ENCODE data around the gene MRPS35.
A peak's percentile ranks its signal among the peaks of the same experiment; 100 is the strongest.
"Not testable (repeated sequence)": the region's sequence is repeated elsewhere in the genome, so short reads cannot be mapped to it uniquely, and the experiment has no call there.

Gene MRPS35

GRCh38 chr12:27709212-27709931 lies 1.3 kb upstream of the MRPS35 start:
- Histone ChIP-seq H3K36me3 (ENCODE audit: control insufficient read depth, insufficient read depth, low read length) (peaks cover 6% of the 10 kb centered on the region; the same call in 1 of the 2 replicates), H3K27ac (ENCODE audit: low read depth, low read length) (no peak overlapping the region), H3K9ac (ENCODE audit: low read depth, low read length) (no peak overlapping the region), H3K4me3 (ENCODE audit: low read depth, low read length) (no peak overlapping the region), H3K9me3 (ENCODE audit: control insufficient read depth, insufficient read depth, low read length) (no peaks in the 10 kb centered on the region), H3K27me3 (ENCODE audit: control insufficient read depth, insufficient read depth, low read length) (no peaks in the 10 kb centered on the region), H3K4me1 (ENCODE audit: control insufficient read depth, insufficient read depth, low read length) (peaks cover 9% of the 10 kb centered on the region)

GRCh38 chr12:27709932-27710591 lies 570 bp upstream of the MRPS35 start:
- Histone ChIP-seq H3K4me3 (ENCODE audit: low read depth, low read length) (peak overlapping the region; percentile 87), H3K9me3 (ENCODE audit: control insufficient read depth, insufficient read depth, low read length) (no peaks in the 10 kb centered on the region), H3K9ac (ENCODE audit: low read depth, low read length) (peak overlapping the region; percentile 85), H3K27me3 (ENCODE audit: control insufficient read depth, insufficient read depth, low read length) (no peaks in the 10 kb centered on the region), H3K27ac (ENCODE audit: low read depth, low read length) (no peak overlapping the region), H3K4me1 (ENCODE audit: control insufficient read depth, insufficient read depth, low read length) (peaks cover 9% of the 10 kb centered on the region), H3K36me3 (ENCODE audit: control insufficient read depth, insufficient read depth, low read length) (peaks cover 12% of the 10 kb centered on the region; the same call in 1 of the 2 replicates)

GRCh38 chr12:27711317-27711682 lies 668 bp downstream of the MRPS35 start:
- H3K4me1 ChIP-seq (ENCODE audit: control insufficient read depth, insufficient read depth, low read length) = peaks cover 9% of the 10 kb centered on the region
- peak overlapping the region; percentile 85 for H3K9ac ChIP-seq (ENCODE audit: low read depth, low read length)
- peak overlapping the region; percentile 87 for H3K4me3 ChIP-seq (ENCODE audit: low read depth, low read length)
- H3K27me3 ChIP-seq (ENCODE audit: control insufficient read depth, insufficient read depth, low read length) = no peaks in the 10 kb centered on the region
- H3K9me3 ChIP-seq (ENCODE audit: control insufficient read depth, insufficient read depth, low read length) = no peaks in the 10 kb centered on the region
- peaks cover 20% of the 10 kb centered on the region for H3K36me3 ChIP-seq (ENCODE audit: control insufficient read depth, insufficient read depth, low read length)
- peak overlapping the region; percentile 67 for H3K27ac ChIP-seq (ENCODE audit: low read depth, low read length)

- no peak overlapping the region for H3K9ac ChIP-seq (ENCODE audit: low read depth, low read length)
- no peaks in the 10 kb centered on the region for H3K27me3 ChIP-seq (ENCODE audit: control insufficient read depth, insufficient read depth, low read length)
- peak overlapping the region; percentile 87 for H3K4me3 ChIP-seq (ENCODE audit: low read depth, low read length)
- H3K27ac ChIP-seq (ENCODE audit: low read depth, low read length) = no peak overlapping the region
- H3K4me1 ChIP-seq (ENCODE audit: control insufficient read depth, insufficient read depth, low read length) = peaks cover 9% of the 10 kb centered on the region
- peaks cover 25% of the 10 kb centered on the region for H3K36me3 ChIP-seq (ENCODE audit: control insufficient read depth, insufficient read depth, low read length)
- H3K9me3 ChIP-seq (ENCODE audit: control insufficient read depth, insufficient read depth, low read length) = no peaks in the 10 kb centered on the region
Measured at GRCh38 chr12:27711967-27712366, 1.3 kb downstream of the MRPS35 start.

GRCh38 chr12:27723212-27723611 lies 12.6 kb downstream of the MRPS35 start:
- no peak overlapping the region for H3K4me3 ChIP-seq (ENCODE audit: low read depth, low read length)

GRCh38 chr12:27730097-27730588 lies 19.5 kb downstream of the MRPS35 start:
- H3K9ac ChIP-seq (ENCODE audit: low read depth, low read length) = no peak overlapping the region
- H3K4me1 ChIP-seq (ENCODE audit: control insufficient read depth, insufficient read depth, low read length) = no peaks in the 10 kb centered on the region
- no peak overlapping the region for H3K27ac ChIP-seq (ENCODE audit: low read depth, low read length)
- H3K4me3 ChIP-seq (ENCODE audit: low read depth, low read length) = no peak overlapping the region
- H3K27me3 ChIP-seq (ENCODE audit: control insufficient read depth, insufficient read depth, low read length) = no peaks in the 10 kb centered on the region
- H3K9me3 ChIP-seq (ENCODE audit: control insufficient read depth, insufficient read depth, low read length) = no peaks in the 10 kb centered on the region
- H3K36me3 ChIP-seq (ENCODE audit: control insufficient read depth, insufficient read depth, low read length) = peaks cover 57% of the 10 kb centered on the region

More at GRCh38 chr12:27723212-27723611, 12.6 kb downstream of the MRPS35 start:
- H3K9me3 ChIP-seq (ENCODE audit: control insufficient read depth, insufficient read depth, low read length) = no peaks in the 10 kb centered on the region
- H3K27me3 ChIP-seq (ENCODE audit: control insufficient read depth, insufficient read depth, low read length) = no peaks in the 10 kb centered on the region
- H3K36me3 ChIP-seq (ENCODE audit: control insufficient read depth, insufficient read depth, low read length) = peaks cover 78% of the 10 kb centered on the region
- no peak overlapping the region for H3K9ac ChIP-seq (ENCODE audit: low read depth, low read length)
- no peaks in the 10 kb centered on the region for H3K4me1 ChIP-seq (ENCODE audit: control insufficient read depth, insufficient read depth, low read length)
- H3K27ac ChIP-seq (ENCODE audit: low read depth, low read length) = no peak overlapping the region

GRCh38 chr12:27732281-27732680 lies 21.6 kb downstream of the MRPS35 start:
- Histone ChIP-seq H3K27ac (ENCODE audit: low read depth, low read length) (no peak overlapping the region), H3K9ac (ENCODE audit: low read depth, low read length) (no peak overlapping the region), H3K27me3 (ENCODE audit: control insufficient read depth, insufficient read depth, low read length) (no peaks in the 10 kb centered on the region), H3K36me3 (ENCODE audit: control insufficient read depth, insufficient read depth, low read length) (peaks cover 59% of the 10 kb centered on the region), H3K9me3 (ENCODE audit: control insufficient read depth, insufficient read depth, low read length) (no peaks in the 10 kb centered on the region), H3K4me3 (ENCODE audit: low read depth, low read length) (no peak overlapping the region), H3K4me1 (ENCODE audit: control insufficient read depth, insufficient read depth, low read length) (no peaks in the 10 kb centered on the region)

GRCh38 chr12:27733052-27733656 lies 22.5 kb downstream of the MRPS35 start:
- Histone ChIP-seq H3K9me3 (ENCODE audit: control insufficient read depth, insufficient read depth, low read length) (no peaks in the 10 kb centered on the region), H3K27me3 (ENCODE audit: control insufficient read depth, insufficient read depth, low read length) (no peaks in the 10 kb centered on the region), H3K4me3 (ENCODE audit: low read depth, low read length) (no peak overlapping the region), H3K36me3 (ENCODE audit: control insufficient read depth, insufficient read depth, low read length) (peaks cover 65% of the 10 kb centered on the region), H3K9ac (ENCODE audit: low read depth, low read length) (no peak overlapping the region), H3K4me1 (ENCODE audit: control insufficient read depth, insufficient read depth, low read length) (no peaks in the 10 kb centered on the region), H3K27ac (ENCODE audit: low read depth, low read length) (no peak overlapping the region)

GRCh38 chr12:27733791-27734190 lies 23.2 kb downstream of the MRPS35 start:
- H3K4me1 ChIP-seq (ENCODE audit: control insufficient read depth, insufficient read depth, low read length) = no peaks in the 10 kb centered on the region
- peaks cover 71% of the 10 kb centered on the region for H3K36me3 ChIP-seq (ENCODE audit: control insufficient read depth, insufficient read depth, low read length)
- H3K27ac ChIP-seq (ENCODE audit: low read depth, low read length) = no peak overlapping the region
- no peak overlapping the region for H3K4me3 ChIP-seq (ENCODE audit: low read depth, low read length)
- H3K27me3 ChIP-seq (ENCODE audit: control insufficient read depth, insufficient read depth, low read length) = no peaks in the 10 kb centered on the region
- H3K9ac ChIP-seq (ENCODE audit: low read depth, low read length) = no peak overlapping the region
- H3K9me3 ChIP-seq (ENCODE audit: control insufficient read depth, insufficient read depth, low read length) = no peaks in the 10 kb centered on the region

- H3K36me3 ChIP-seq (ENCODE audit: control insufficient read depth, insufficient read depth, low read length) = peaks cover 75% of the 10 kb centered on the region
- not testable (repeated sequence) for H3K27ac ChIP-seq (ENCODE audit: low read depth, low read length); H3K4me1 ChIP-seq (ENCODE audit: control insufficient read depth, insufficient read depth, low read length); H3K9me3 ChIP-seq (ENCODE audit: control insufficient read depth, insufficient read depth, low read length); H3K9ac ChIP-seq (ENCODE audit: low read depth, low read length); H3K4me3 ChIP-seq (ENCODE audit: low read depth, low read length); H3K27me3 ChIP-seq (ENCODE audit: control insufficient read depth, insufficient read depth, low read length)
Measured at GRCh38 chr12:27734321-27734720, 23.7 kb downstream of the MRPS35 start.

GRCh38 chr12:27743601-27744000 lies 33.0 kb downstream of the MRPS35 start:
- Histone ChIP-seq H3K36me3 (ENCODE audit: control insufficient read depth, insufficient read depth, low read length) (peaks cover 37% of the 10 kb centered on the region), H3K9ac (ENCODE audit: low read depth, low read length) (no peak overlapping the region), H3K4me3 (ENCODE audit: low read depth, low read length) (no peak overlapping the region), H3K4me1 (ENCODE audit: control insufficient read depth, insufficient read depth, low read length) (no peaks in the 10 kb centered on the region), H3K9me3 (ENCODE audit: control insufficient read depth, insufficient read depth, low read length) (no peaks in the 10 kb centered on the region), H3K27me3 (ENCODE audit: control insufficient read depth, insufficient read depth, low read length) (no peaks in the 10 kb centered on the region), H3K27ac (ENCODE audit: low read depth, low read length) (no peak overlapping the region)

Data from HUES48 (cell line).